Sigmoid colon (tissue), 4 donors: ENCODE data around the gene FMN2.

ENCODE experiments used
- CTCF ChIP-seq, 4 experiments: fragments of 450-650 bp in 3 of 4; fragments of 200-600 bp in 1 of 4; IDR thresholded peaks; one replicate each; pipeline ENCODE4 v1.5.1; 2016 to 2019; ENCODE audit warnings: antibody characterized with exemption in 4 of 4, mild to moderate bottlenecking in 3 of 4, moderate library complexity in 2 of 4
- EP300 ChIP-seq, 4 donors: sonication (generic); formaldehyde crosslinking; IDR thresholded peaks; one replicate each; pipeline ENCODE4 v1.6.1; 2017; ENCODE audit warnings: antibody characterized with exemption in 4 of 4
- POLR2A ChIP-seq, 2 donors: fragments of 450-650 bp; IDR thresholded peaks; one replicate each; pipeline ENCODE4 v1.6.1; 2016; ENCODE audit warnings: antibody characterized with exemption in 2 of 2, mild to moderate bottlenecking in 2 of 2, moderate library complexity in 2 of 2

GRCh38 chr1:240115831-240116230 lies 24.1 kb downstream of the FMN2 start:
- TF ChIP-seq CTCF (IDR thresholded peaks at IDR 0.05) (no peak), EP300 (IDR thresholded peaks at IDR 0.05) (no peak), POLR2A (IDR thresholded peaks at IDR 0.05) (no peak)
